Measurements from ENCODE around the gene NAALADL2.
"Not testable (repeated sequence)": the region's sequence is repeated elsewhere in the genome, so short reads cannot be mapped to it uniquely, and the experiment has no call there.

NAALADL2 gene

DNA sequence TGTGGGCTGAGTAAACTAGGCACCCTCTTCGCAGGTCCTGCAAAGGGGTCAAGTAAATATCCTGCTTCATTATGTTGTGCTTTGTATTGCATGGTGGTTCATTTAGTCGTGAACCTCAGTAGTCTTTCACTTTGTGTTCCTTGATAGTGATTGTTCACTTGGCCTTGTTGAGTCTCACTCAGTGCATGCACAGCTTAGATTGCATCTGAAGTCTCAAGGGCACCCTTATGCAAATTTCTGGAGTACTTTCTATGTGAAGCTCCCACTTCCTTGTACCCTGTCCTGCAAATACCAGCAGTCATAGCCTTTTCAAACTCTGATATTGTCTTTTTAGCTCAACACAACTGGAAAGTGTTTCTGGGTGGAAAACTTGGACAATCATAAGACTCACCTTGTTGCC lies 519.2 kb downstream of the NAALADL2 start:
- no peak for DNase-seq (ENCODE audit: low read depth)

DNA sequence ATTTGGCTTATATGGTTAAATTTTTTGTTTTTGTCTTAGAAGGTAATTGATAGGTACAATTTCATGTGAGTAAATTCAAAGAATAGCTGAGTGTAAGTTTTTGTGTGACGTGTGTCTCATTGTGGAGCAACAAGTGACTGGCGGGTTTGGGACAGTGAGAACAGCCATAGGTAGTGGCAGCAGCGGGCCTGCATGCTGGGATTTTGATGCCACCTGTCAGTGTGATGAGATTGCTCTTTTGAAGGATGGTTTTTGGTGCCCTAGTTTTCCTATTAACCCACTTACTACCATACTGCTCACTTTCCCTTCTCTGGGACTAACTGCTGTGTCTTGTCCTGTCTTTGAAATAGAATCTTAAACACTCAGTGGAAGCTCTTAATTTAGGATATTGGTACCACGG lies 522.6 kb downstream of the NAALADL2 start:
- no peak for DNase-seq (ENCODE audit: low read depth)

DNA sequence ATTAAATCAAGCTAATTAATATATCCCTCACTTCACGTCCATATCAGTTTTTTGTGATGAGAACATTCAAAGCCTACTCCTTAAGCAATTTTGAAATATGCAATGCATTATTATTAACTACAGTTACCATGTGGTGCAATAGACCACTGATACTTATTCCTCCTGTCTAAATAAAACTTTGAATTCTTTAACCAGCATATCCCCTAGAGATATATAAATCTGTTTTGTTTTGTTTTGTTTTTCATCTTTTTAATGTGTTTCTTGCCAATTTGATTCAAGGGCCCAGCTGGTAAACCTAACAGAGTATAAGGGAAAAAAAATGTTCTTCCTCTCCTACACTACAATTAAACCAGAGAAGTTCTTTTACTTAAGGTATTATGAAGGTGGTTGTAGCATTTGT lies 524.2 kb downstream of the NAALADL2 start:
- DNase-seq (ENCODE audit: low read depth), result peak; percentile 53

GRCh38 chr3:175383813-175384212 lies 524.7 kb downstream of the NAALADL2 start:
- DNase-seq (ENCODE audit: low read depth), result no peak

- no peak for DNase-seq (ENCODE audit: low read depth)
Measured at GRCh38 chr3:175384569-175384968, 525.4 kb downstream of the NAALADL2 start.

GRCh38 chr3:175386630-175387029 lies 527.5 kb downstream of the NAALADL2 start:
- DNase-seq (ENCODE audit: low read depth), result no peak

- DNase-seq (ENCODE audit: low read depth), result no peak
Measured at GRCh38 chr3:175389560-175389959, 530.4 kb downstream of the NAALADL2 start.

- DNase-seq (ENCODE audit: low read depth), result no peak
Measured at GRCh38 chr3:175391601-175392000, 532.5 kb downstream of the NAALADL2 start.

DNA sequence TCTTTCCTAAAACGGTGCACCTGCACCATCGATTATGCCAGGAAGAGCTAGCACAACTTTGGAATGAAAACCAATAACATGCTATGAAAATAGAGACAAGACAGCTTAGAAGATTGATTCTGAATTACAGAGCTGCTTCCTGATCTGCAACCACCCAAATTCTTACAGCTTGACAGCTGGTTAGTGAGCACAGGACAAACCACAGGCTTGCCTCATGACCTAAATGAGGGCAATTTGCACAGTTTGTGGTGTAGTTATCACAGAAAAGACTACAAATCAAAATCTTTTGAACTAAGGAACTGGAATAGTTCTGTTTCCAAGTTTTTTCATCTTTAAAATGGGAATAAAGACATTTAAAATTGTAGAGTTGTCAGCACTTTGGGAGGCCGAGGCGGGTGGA lies 533.5 kb downstream of the NAALADL2 start:
- no peak for DNase-seq (ENCODE audit: low read depth)

DNA sequence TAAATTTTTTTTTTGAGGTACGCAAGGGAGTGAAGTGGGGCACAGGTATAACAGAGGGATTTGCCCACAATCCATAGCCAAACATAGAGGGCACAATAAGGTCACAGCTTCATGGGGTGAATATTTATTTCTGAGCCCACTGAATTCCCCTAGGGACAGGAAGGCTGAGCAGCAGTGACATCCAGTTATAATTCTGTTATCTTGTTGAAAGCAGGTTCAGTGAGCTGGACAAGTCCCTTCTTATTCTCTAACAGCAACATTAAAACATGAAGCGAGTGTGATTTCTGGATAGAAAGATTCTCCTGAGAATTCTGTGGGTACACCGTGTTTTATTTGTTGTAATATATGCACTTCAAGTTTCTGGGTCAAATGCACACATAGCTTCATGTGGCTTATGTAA lies 538.2 kb downstream of the NAALADL2 start:
- peak; percentile 42 for DNase-seq (ENCODE audit: low read depth)

DNA sequence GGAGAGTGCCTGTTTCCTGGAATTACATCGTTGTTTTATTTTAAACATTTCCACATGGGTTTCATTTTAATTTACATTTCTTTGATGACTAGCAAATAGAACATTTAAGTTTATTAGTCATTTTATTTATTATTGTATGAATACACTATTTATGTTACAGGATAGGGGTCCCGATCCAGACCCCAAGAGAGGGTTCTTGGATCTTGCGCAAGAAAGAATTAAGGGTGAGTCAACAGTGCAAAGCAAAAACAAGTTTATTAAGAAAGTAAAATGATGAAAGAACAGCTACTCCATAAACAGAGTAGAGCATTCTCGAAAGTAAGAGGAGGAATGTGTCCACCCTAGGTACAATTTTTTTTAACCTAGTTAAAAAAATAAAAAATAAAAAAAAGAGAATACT lies 539.5 kb downstream of the NAALADL2 start:
- peak; percentile 55 for DNase-seq (ENCODE audit: low read depth)

DNA sequence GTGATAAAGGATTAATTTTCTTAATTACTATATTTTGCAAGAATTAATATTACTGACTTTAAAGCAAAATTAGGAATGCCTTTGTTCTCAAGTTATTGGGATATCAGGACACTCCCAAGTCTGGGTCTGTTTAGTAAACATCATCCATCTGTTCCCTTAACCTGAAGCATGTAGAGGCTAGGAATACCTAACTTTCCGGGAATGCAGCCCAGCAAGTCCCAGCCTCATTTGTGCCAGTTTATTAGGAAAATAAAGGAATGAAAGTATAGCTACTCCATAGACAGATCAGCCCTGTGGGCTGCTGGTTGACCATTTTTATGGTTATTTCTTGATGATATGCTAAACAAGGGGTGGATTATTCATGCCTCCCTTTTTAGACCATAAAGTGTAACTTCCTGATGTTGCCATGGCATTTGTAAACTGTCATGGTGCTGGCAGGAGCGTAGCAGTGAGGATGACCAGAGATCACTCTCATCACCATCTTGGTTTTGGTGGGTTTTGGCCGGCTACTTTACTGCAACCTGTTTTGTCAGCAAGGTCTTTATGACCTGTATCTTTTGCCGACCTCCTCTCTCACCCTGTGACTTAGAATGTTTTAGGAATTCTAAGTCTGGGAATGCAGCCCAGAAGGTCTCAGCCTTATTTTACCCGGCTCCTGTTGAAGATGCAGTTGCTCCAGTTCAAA lies 540.2 kb downstream of the NAALADL2 start:
- DNase-seq (ENCODE audit: low read depth), result no peak

DNA sequence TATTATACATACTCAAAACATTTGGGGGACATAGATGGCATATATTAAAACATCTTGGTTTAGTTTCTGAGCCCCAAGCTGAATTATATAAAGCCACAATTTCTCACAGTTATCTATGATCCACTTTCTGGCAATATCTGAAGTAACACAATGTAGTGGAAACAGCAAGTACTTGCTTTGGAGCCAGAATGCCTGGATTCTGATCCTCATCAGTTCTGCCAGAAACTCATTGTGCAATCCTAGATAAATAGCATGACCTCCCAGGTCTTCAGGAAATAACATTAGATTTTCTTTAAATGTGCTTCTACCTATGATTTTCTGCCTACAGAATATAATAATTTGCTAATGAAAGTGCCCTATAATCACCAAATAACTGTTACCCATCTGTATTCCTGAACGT lies 544.9 kb downstream of the NAALADL2 start:
- peak; percentile 56 for DNase-seq (ENCODE audit: low read depth)

- no peak for DNase-seq (ENCODE audit: low read depth)
Measured at GRCh38 chr3:175404621-175405020, 545.5 kb downstream of the NAALADL2 start.

GRCh38 chr3:175410251-175410650 lies 551.1 kb downstream of the NAALADL2 start:
- DNase-seq (ENCODE audit: low read depth), result no peak

- peak; percentile 31 for DNase-seq (ENCODE audit: low read depth)
Measured at GRCh38 chr3:175411405-175411804, 552.3 kb downstream of the NAALADL2 start.

- no peak for DNase-seq (ENCODE audit: low read depth)
Measured at GRCh38 chr3:175411946-175412345, 552.8 kb downstream of the NAALADL2 start.

- no peak for DNase-seq (ENCODE audit: low read depth)
Measured at GRCh38 chr3:175413926-175414325, 554.8 kb downstream of the NAALADL2 start.

GRCh38 chr3:175416600-175416999 lies 557.5 kb downstream of the NAALADL2 start:
- DNase-seq (ENCODE audit: low read depth), result no peak

GRCh38 chr3:175417426-175417825 lies 558.3 kb downstream of the NAALADL2 start:
- no peak for DNase-seq (ENCODE audit: low read depth)

- DNase-seq (ENCODE audit: low read depth), result no peak
Measured at GRCh38 chr3:175421902-175422301, 562.8 kb downstream of the NAALADL2 start.

DNA sequence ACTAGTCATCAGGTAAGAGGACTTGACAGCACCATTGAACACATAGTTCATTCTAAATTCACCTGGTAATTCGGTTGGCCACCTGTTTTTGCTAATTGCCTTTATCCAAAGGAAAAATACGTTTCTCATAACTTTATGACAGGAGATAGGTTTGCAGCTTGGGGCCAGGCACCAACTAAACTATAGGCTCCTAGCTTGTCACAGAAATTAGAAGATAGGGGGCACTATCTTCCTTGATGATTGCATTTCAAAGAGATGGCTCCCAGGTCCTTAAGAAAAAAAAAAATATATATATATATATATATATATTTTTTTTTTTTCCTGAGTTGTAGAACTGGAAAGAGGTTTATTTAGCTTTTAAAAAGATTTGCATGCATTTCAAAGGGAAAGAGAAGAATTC lies 563.6 kb downstream of the NAALADL2 start:
- no peak for DNase-seq (ENCODE audit: low read depth)

DNA sequence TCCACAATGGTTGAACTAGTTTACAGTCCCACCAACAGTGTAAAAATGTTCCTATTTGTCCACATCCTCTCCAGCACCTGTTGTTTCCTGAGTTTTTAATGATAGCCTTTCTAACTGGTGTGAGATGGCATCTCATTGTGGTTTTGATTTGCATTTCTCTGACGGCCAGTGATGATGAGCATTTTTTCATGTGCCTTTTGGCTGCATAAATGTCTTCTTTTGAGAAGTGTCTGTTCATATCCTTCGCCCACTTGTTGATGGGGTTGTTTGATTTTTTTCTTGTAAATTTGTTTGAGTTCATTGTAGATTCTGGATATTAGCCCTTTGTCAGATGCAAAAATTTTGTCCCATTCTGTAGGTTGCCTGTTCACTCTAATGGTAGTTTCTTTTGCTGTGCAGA lies 564.7 kb downstream of the NAALADL2 start:
- not testable (repeated sequence) for DNase-seq (ENCODE audit: low read depth)

DNA sequence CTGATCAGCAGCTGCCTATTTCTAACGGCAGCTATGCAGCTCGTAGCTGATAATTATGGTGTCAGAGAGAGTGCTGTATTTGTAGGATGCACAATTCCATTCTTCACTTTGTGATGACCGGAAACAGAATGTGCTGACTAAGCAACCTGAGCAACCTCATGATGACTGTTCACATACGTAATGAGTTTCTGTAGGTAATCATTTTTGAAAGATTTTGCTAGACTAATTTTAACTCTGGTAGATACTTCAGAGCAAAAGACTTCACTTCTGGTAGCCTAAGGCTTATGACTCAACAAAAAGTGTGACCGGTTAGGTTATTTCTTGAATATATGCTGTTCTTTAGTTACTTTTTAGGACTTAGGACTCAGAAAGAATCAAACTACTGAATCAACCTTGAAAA lies 567.7 kb downstream of the NAALADL2 start:
- no peak for DNase-seq (ENCODE audit: low read depth)

DNA sequence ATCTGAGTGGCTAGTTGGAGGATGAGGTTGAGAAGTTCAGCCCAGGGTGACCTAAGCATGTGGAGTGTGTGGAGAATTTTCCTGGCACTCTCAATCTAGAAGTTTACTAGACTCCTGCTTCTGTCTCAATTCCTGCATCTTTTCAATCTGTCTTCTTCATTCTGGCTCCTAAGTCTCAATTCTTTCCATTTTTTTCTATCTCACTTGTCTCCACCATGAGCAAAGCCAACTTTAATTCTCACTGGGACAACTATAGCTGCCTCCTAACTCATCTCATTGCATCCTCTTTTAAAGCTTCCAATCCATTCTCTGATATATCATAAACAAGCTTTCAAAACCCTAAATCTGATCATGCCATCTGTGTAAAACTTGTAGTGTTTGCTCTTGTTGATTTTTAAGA lies 569.3 kb downstream of the NAALADL2 start:
- DNase-seq (ENCODE audit: low read depth), result no peak
